Measurements from ENCODE around the gene TTN.
A peak's percentile ranks its signal among the peaks of the same experiment; 100 is the strongest.

TTN gene

GRCh38 chr2:178827739-178828485 is 20.7 kb upstream of the TTN start:
- Mint-ChIP-seq H3K9me3 (no peaks in the 10 kb centered on the region), H3K4me3 (no peak overlapping the region), H3K4me1 (peaks cover 21% of the 10 kb centered on the region), H3K36me3 (peaks cover 17% of the 10 kb centered on the region), H3K27me3 (no peaks in the 10 kb centered on the region), H3K27ac (no peak overlapping the region)

GRCh38 chr2:178827111-178827510 is 19.9 kb upstream of the TTN start:
- Mint-ChIP-seq H3K27me3 (no peaks in the 10 kb centered on the region), H3K9me3 (no peaks in the 10 kb centered on the region), H3K4me3 (no peak overlapping the region), H3K27ac (no peak overlapping the region), H3K36me3 (peaks cover 16% of the 10 kb centered on the region), H3K4me1 (peaks cover 21% of the 10 kb centered on the region)

GRCh38 chr2:178825183-178825582 is 18.0 kb upstream of the TTN start:
- Mint-ChIP-seq H3K4me1 (peaks cover 23% of the 10 kb centered on the region), H3K27me3 (no peaks in the 10 kb centered on the region), H3K4me3 (no peak overlapping the region), H3K9me3 (no peaks in the 10 kb centered on the region), H3K36me3 (peaks cover 13% of the 10 kb centered on the region), H3K27ac (no peak overlapping the region)

- Mint-ChIP-seq H3K4me3 (no peak overlapping the region), H3K9me3 (no peaks in the 10 kb centered on the region), H3K27me3 (no peaks in the 10 kb centered on the region), H3K4me1 (peaks cover 20% of the 10 kb centered on the region), H3K36me3 (peaks cover 13% of the 10 kb centered on the region), H3K27ac (no peak overlapping the region)
Measured at GRCh38 chr2:178824181-178824580, 17.0 kb upstream of the TTN start.

GRCh38 chr2:178819992-178820391 is 12.8 kb upstream of the TTN start:
- H3K27me3 Mint-ChIP-seq = no peaks in the 10 kb centered on the region
- H3K27ac Mint-ChIP-seq = peak overlapping the region; percentile 31
- H3K36me3 Mint-ChIP-seq = peaks cover 3% of the 10 kb centered on the region
- peaks cover 27% of the 10 kb centered on the region for H3K4me1 Mint-ChIP-seq
- H3K9me3 Mint-ChIP-seq = no peaks in the 10 kb centered on the region
- H3K4me3 Mint-ChIP-seq = peak overlapping the region; percentile 47

GRCh38 chr2:178819147-178819875 is 12.1 kb upstream of the TTN start:
- Mint-ChIP-seq H3K4me1 (peaks cover 27% of the 10 kb centered on the region), H3K4me3 (no peak overlapping the region), H3K36me3 (peaks cover 3% of the 10 kb centered on the region), H3K9me3 (no peaks in the 10 kb centered on the region), H3K27me3 (no peaks in the 10 kb centered on the region), H3K27ac (no peak overlapping the region)

- peaks cover 11% of the 10 kb centered on the region for H3K36me3 Mint-ChIP-seq
Measured at GRCh38 chr2:178811901-178812300, 4.7 kb upstream of the TTN start.

GRCh38 chr2:178811045-178811444 is 3.8 kb upstream of the TTN start:
- no peak overlapping the region for H3K27ac Mint-ChIP-seq
- H3K36me3 Mint-ChIP-seq = peaks cover 8% of the 10 kb centered on the region
- H3K4me3 Mint-ChIP-seq = no peak overlapping the region
- H3K9me3 Mint-ChIP-seq = no peaks in the 10 kb centered on the region
- no peaks in the 10 kb centered on the region for H3K27me3 Mint-ChIP-seq
- H3K4me1 Mint-ChIP-seq = no peaks in the 10 kb centered on the region

More at GRCh38 chr2:178811901-178812300, 4.7 kb upstream of the TTN start:
- H3K27ac Mint-ChIP-seq = no peak overlapping the region
- no peaks in the 10 kb centered on the region for H3K9me3 Mint-ChIP-seq
- no peaks in the 10 kb centered on the region for H3K4me1 Mint-ChIP-seq
- H3K4me3 Mint-ChIP-seq = no peak overlapping the region
- H3K27me3 Mint-ChIP-seq = no peaks in the 10 kb centered on the region

- Mint-ChIP-seq H3K4me3 (no peak overlapping the region), H3K4me1 (no peaks in the 10 kb centered on the region), H3K9me3 (no peaks in the 10 kb centered on the region), H3K27me3 (no peaks in the 10 kb centered on the region), H3K27ac (no peak overlapping the region), H3K36me3 (peaks cover 8% of the 10 kb centered on the region)
Measured at GRCh38 chr2:178810422-178810821, 3.2 kb upstream of the TTN start.

- Mint-ChIP-seq H3K9me3 (no peaks in the 10 kb centered on the region), H3K36me3 (peaks cover 9% of the 10 kb centered on the region), H3K27me3 (no peaks in the 10 kb centered on the region), H3K27ac (no peak overlapping the region), H3K4me3 (no peak overlapping the region), H3K4me1 (no peaks in the 10 kb centered on the region)
Measured at GRCh38 chr2:178806543-178806942, 680 bp downstream of the TTN start.

- H3K4me1 Mint-ChIP-seq = no peaks in the 10 kb centered on the region
- peaks cover 9% of the 10 kb centered on the region for H3K36me3 Mint-ChIP-seq
- H3K4me3 Mint-ChIP-seq = no peak overlapping the region
- no peaks in the 10 kb centered on the region for H3K27me3 Mint-ChIP-seq
- no peaks in the 10 kb centered on the region for H3K9me3 Mint-ChIP-seq
- H3K27ac Mint-ChIP-seq = no peak overlapping the region
Measured at GRCh38 chr2:178805457-178805856, 1.8 kb downstream of the TTN start.

GRCh38 chr2:178804791-178805190 is 2.4 kb downstream of the TTN start:
- Mint-ChIP-seq H3K9me3 (no peaks in the 10 kb centered on the region), H3K27ac (no peak overlapping the region), H3K4me1 (no peaks in the 10 kb centered on the region), H3K36me3 (peaks cover 4% of the 10 kb centered on the region), H3K4me3 (no peak overlapping the region), H3K27me3 (no peaks in the 10 kb centered on the region)

- no peak overlapping the region for H3K27ac Mint-ChIP-seq
- no peak overlapping the region for H3K4me3 Mint-ChIP-seq
- no peaks in the 10 kb centered on the region for H3K4me1 Mint-ChIP-seq
- H3K36me3 Mint-ChIP-seq = peaks cover 11% of the 10 kb centered on the region
- no peaks in the 10 kb centered on the region for H3K27me3 Mint-ChIP-seq
- no peaks in the 10 kb centered on the region for H3K9me3 Mint-ChIP-seq
Measured at GRCh38 chr2:178800510-178800909, 6.7 kb downstream of the TTN start.

GRCh38 chr2:178799305-178799704 is 7.9 kb downstream of the TTN start:
- Mint-ChIP-seq H3K36me3 (peaks cover 8% of the 10 kb centered on the region), H3K27ac (no peak overlapping the region), H3K9me3 (no peaks in the 10 kb centered on the region), H3K27me3 (no peaks in the 10 kb centered on the region), H3K4me3 (no peak overlapping the region), H3K4me1 (no peaks in the 10 kb centered on the region)

GRCh38 chr2:178796079-178796677 is 11.0 kb downstream of the TTN start:
- Mint-ChIP-seq H3K4me3 (no peak overlapping the region), H3K4me1 (no peaks in the 10 kb centered on the region), H3K9me3 (no peaks in the 10 kb centered on the region), H3K36me3 (peaks cover 15% of the 10 kb centered on the region), H3K27me3 (no peaks in the 10 kb centered on the region), H3K27ac (no peak overlapping the region)

GRCh38 chr2:178787934-178788333 is 19.3 kb downstream of the TTN start:
- Mint-ChIP-seq H3K4me3 (no peak overlapping the region), H3K9me3 (no peaks in the 10 kb centered on the region), H3K4me1 (no peaks in the 10 kb centered on the region), H3K27me3 (no peaks in the 10 kb centered on the region), H3K27ac (no peak overlapping the region), H3K36me3 (peaks cover 8% of the 10 kb centered on the region)
